Measurements from ENCODE around the gene OSBP2.

OSBP2 gene

GRCh38 chr22:30883586-30884145 lies 189.0 kb downstream of the OSBP2 start:
- no peak for DNase-seq

- no peak for DNase-seq
These were observed 189.7 kb downstream of the OSBP2 start for GRCh38 chr22:30884211-30885000.

GRCh38 chr22:30885001-30885366 lies 190.3 kb downstream of the OSBP2 start:
- no peak for DNase-seq

GRCh38 chr22:30885591-30885990 lies 190.9 kb downstream of the OSBP2 start:
- no peak for DNase-seq

GRCh38 chr22:30887453-30887852 lies 192.8 kb downstream of the OSBP2 start:
- no peak for DNase-seq

- no peak for DNase-seq
These were observed 193.2 kb downstream of the OSBP2 start for GRCh38 chr22:30887861-30888260.

- DNase-seq, result no peak
These were observed 194.8 kb downstream of the OSBP2 start for GRCh38 chr22:30889268-30889995.

GRCh38 chr22:30889996-30890480 lies 195.4 kb downstream of the OSBP2 start:
- no peak for DNase-seq

GRCh38 chr22:30890686-30891442 lies 196.2 kb downstream of the OSBP2 start:
- peak in 2 of 4 experiments; percentile 7 to 13 for DNase-seq

GRCh38 chr22:30891443-30891755 lies 196.7 kb downstream of the OSBP2 start:
- DNase-seq, result no peak

- DNase-seq, result no peak
These were observed 197.1 kb downstream of the OSBP2 start for GRCh38 chr22:30891781-30892180.

- no peak for DNase-seq
These were observed 197.6 kb downstream of the OSBP2 start for GRCh38 chr22:30892286-30892685.

GRCh38 chr22:30892731-30893221 lies 198.1 kb downstream of the OSBP2 start:
- DNase-seq, result no peak

- DNase-seq, result no peak
These were observed 199.0 kb downstream of the OSBP2 start for GRCh38 chr22:30893434-30894370.

- DNase-seq, result no peak
These were observed 199.7 kb downstream of the OSBP2 start for GRCh38 chr22:30894371-30894740.

- DNase-seq, result no peak
These were observed 208.1 kb downstream of the OSBP2 start for GRCh38 chr22:30902496-30903357.

GRCh38 chr22:30903876-30904460 lies 209.3 kb downstream of the OSBP2 start:
- DNase-seq, result no peak

- DNase-seq, result no peak
These were observed 211.1 kb downstream of the OSBP2 start for GRCh38 chr22:30905696-30906341.

GRCh38 chr22:30906411-30906810 lies 211.7 kb downstream of the OSBP2 start:
- DNase-seq, result no peak

- no peak for DNase-seq
These were observed 212.3 kb downstream of the OSBP2 start for GRCh38 chr22:30906946-30907345.

All from activated naive CD4-positive, alpha-beta T cell (primary cell).